Left renal pelvis (tissue), 4 donors: ENCODE data around the gene SLC5A1. TPM values are rescaled to one million over a fixed set of nuclear protein-coding genes. Genes with fewer than 3 reads are reported as not detected.
"Not testable (repeated sequence)": the region's sequence is repeated elsewhere in the genome, so short reads cannot be mapped to it uniquely, and the experiment has no call there.

Experiments used
- DNase-seq, 4 donors: peaks; one replicate each; pipeline ENCODE4 v3.0.0-alpha.2; 2013; ENCODE audit warnings: low read depth in 4 of 4, low spot score in 3 of 4
- polyA plus RNA-seq, 4 donors: library from polyadenylated mRNA; unstranded; fragments of 120-200 nt; gene quantifications; one replicate each; pipeline ENCODE4 v1.2.1, GENCODE V29; 2013; ENCODE audit not compliant: insufficient read length in 4 of 4

Gene SLC5A1
- polyA plus RNA-seq, 4 donors: 0.25 to 0.52 (median 0.36) TPM

DNA sequence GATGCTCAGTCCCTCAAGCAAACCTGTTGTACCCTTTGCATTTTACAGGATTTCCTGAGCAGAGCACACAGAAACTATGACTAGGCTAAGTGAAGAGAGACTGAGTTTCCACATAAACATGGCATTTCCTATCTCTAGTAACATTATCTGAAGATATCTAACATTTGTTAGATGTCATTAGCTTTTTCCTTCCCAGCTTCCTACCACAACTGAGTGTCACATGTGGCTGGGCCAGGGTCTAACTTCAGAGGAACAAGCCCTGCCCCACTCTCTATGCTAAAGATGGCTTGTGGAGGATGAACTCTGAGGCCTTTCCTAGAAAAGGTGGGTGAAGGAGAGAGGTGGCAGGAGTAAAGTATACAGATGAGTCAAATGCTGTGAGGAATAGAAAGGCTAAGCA lies 99.5 kb downstream of the SLC5A1 start:
- DNase-seq: no peak

DNA sequence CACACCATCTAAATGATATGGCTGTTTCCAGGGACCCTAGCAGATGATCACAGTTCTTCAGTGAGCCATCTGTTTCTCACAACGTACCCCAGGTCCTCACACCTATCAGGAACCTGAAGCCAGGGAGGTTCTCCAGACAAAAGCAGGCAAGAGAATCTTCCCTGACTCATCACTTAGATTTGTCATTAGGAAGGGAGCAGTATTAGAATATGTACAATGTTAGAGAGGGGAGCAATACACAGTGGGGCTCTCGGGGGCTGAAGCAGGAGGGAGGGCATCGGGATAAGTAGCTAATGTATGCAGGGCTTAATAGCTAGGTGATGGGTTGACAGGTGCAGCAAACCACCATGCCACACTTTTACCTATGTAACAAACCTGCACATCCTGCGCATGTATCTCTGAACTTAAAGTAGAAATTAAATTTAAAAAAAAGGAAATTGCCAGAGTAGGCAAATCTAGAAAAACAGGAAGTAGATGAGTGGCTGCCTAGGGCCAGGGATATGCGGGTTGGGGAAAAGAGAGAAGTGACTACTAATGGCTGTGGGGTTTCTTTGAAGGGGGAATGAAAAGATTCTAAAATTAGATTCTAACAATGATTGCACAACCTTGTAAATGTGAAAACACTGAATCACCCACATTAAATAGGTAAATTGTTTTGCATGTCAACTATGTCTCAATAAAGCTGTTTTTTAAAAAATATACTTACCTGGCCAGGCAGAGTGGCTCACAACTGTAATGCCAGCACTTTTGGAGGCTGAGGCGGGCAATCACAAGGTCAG lies 101.6 kb downstream of the SLC5A1 start:
- DNase-seq: no peak

DNA sequence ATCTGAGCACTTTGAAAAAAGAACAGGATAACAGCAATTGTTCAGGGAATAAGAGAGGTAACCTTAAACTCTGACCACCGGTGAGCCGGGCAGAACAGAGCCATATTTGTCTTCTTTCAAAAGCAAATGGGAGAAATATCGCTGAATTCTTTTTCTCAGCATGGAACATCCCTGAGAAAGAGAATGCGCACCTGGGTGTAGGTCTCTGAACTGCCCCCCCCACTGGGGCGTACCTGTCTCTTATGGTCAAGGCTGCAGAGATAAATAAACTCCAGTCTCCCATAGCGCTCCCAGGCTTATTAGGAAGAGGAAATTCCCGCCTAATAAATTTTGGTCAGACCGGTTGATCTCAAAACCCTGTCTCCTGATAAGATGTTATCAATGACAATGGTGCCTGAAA lies 104.1 kb downstream of the SLC5A1 start:
- not testable (repeated sequence) for DNase-seq

DNA sequence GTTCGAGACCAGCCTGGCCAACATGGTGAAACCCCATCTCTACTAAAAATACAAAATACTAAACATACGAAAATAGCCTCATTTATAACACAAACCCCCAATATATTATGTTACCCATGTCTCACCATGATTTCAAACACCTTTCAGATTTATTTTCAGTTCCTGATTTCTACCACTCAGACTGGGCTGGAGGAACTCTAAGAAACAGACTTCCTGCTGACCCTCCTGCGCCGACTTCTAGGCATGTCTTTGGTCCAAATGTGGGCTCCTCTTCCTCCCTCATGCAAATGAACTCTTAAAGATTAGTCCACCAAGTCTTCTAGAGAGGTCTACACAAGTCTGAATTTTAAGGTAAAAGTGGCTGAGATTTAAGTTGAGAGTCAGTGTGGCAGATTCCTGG lies 105.3 kb downstream of the SLC5A1 start:
- not testable (repeated sequence) for DNase-seq

DNA sequence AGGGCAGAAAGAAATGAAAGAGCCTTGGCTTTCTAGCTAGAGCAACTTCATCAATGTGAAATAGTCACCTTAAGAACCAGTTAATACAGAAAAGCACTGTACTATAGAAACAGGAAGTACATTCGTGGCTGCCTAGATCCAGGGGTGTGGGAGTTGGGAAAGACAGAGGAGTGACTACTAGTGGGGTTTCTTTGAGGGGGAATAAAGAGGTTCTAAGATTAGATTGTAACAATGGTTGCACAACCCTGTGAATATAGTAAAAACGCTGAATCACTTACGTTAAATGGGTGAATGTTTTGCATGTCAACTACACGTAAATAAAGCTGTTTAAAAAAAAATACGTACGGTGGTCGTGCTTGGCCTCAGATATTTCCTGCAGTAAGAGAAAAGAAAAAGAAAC lies 107.6 kb downstream of the SLC5A1 start:
- not testable (repeated sequence) for DNase-seq

DNA sequence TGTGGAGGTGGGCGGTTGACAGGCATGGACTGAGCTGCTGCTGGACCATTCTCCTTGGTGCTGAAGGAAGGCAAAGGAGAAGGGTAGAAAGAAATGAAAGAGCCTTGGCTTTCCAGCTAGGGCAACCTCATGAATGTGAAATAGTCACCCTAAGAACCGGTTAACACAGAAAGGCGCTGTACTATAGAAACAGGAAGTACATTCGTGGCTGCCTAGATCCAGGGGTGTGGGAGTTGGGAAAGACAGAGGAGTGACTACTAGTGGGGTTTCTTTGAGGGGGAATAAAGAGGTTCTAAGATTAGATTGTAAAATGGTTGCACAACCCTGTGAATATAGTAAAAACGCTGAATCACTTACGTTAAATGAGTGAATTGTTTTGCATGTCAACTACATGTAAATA lies 108.6 kb downstream of the SLC5A1 start:
- DNase-seq: not testable (repeated sequence)

DNA sequence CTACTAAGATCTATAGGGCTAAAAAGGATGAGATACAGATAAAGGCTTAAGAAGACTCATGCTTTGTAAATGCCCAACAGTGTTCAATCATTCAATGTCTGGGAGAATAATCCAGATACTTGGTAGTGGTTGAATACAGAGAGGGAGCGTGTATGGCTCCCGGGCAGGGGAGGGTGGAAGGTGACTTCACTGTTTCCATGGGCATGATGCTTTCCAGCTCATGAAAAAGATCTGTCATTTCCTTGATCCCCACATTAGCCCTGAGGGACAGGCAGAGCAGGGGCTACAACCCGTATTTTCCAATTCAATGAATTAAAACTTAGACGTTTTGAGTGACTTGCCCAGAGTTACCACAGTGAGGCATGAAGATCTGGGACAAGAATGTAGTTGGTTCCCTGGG lies 111.7 kb downstream of the SLC5A1 start:
- not testable (repeated sequence) for DNase-seq

DNA sequence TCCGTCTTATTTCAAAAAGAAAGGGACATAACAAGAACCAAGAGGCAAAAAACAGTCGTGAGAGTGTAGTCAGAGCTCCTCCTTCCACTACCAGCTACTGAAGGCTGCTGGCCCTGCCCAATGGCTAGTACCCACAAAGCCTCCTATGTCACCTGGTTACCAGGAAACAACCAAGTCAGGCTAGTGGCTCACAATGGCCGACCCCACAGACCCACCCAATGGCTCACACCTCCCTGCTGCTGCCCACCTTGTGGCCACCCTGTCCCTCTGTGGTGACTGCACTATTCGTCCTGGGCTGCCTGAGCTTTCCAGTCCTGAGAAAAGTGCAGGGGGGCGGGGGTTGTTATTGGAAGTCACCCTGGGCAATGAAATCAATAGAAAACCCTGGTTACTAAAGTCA lies 114.6 kb downstream of the SLC5A1 start:
- not testable (repeated sequence) for DNase-seq

DNA sequence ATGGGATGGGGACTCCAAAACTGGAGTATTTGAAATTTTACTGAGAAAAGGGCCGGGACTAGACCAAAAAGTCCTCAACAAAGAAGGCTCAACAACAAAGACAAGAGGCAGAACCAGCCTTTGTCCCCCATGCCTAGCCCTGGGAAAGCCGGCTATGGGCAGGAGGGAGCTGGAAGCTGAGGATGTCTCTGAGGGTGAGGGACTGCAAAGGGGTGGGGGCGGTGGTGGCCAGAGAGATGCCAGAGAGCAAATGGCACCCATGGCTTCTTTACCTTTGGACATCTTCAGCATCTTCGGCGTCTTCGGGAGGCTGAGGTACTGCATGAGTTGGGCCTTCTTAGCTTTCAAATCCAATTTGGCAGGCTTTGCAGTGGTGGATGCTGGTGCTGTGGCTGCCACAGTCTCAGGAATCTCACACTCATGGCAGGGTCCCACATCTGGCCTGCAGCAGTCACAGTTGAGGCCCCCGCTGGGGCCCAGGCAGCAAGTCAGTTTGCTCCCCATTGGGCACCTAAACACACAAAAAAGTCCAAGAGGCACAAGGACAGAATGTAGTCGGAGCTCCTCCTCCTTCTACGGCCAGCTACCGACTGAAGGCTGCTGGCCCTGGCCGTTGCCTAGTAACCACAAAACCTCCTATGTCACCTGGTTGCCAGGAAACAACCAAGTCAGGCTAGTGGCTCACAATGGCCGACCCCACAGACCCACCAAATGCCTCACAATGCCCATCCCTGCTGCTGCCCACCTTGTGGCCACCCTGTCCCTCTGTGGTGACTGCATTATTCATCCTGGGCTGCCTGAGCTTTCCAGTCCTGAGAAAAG lies 115.9 kb downstream of the SLC5A1 start, which contains the start of gene C22orf42:
TSS of gene C22orf42 (minus strand) at position 592 of the 822 bp plus-strand sequence. CDS start at position 504, 88 bp downstream.
- no peak for DNase-seq

DNA sequence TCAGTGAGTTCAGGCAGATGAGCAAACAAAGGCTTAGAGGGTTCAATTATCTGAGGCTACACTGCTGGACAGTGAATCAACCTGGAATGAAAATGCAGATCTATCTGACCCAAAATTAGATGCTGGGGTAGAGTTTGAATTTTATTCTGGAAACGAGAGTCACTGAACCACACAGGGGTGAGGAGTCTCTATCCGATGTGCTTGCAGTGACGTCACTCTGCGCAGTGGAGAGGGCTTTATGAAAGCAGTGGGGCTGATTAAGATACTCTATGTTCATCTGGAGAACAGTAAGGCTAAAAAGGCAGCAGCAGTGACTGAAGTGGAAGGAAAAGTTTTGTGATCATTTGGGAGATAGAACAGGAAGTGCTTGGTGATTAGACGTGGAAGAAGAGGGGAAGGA lies 117.3 kb downstream of the SLC5A1 start:
- DNase-seq: not testable (repeated sequence)

Other genes with a start within 250 kb of the SLC5A1 start
- 100 to 1,000 TPM; 109 to 155 (median 133) TPM for gene YWHAH, start 98.7 kb upstream of the SLC5A1 start, polyA plus RNA-seq
- gene C22orf42, start 116.0 kb downstream of the SLC5A1 start, polyA plus RNA-seq: not detected
- gene RFPL2, start 161.8 kb downstream of the SLC5A1 start, polyA plus RNA-seq: under 1 TPM in 3 of 4 donors, not detected in 1; 0.20 to 0.67 (median 0.39) TPM
- gene SLC5A4, start 212.1 kb downstream of the SLC5A1 start, polyA plus RNA-seq: 1 to 10 TPM in 1 of 4 donors, under 1 TPM in 3; 0.72 to 2.5 (median 0.85) TPM